Activated naive CD8-positive, alpha-beta T cell treated with anti-CD3 and anti-CD28 coated beads, Interleukin-2, amount 10 ng/mL, durations not matched to agents 7 days and 5 days (primary cell): ENCODE data around the gene PRAMEF5. TPM values are rescaled to one million over a fixed set of nuclear protein-coding genes. Genes with fewer than 3 reads are reported as not detected.
"Not testable (repeated sequence)": the region's sequence is repeated elsewhere in the genome, so short reads cannot be mapped to it uniquely, and the experiment has no call there.

Experiments
- ATAC-seq: fragments of 150-1000 bp; cut with Tn5 transposase; one replicate; pipeline ENCODE4 v1.10.0; 2021; ENCODE audit warnings: low read depth, moderate library complexity
- POLR2A ChIA-PET: fragments of 350-600 bp; sonication (Branson Sonifier 250); formaldehyde crosslinking; loops from one replicate; lab custom pipeline; 2021; ENCODE audit warnings: antibody characterized with exemption; lab: Charles Lee
- DNase-seq: peaks from one replicate; pipeline ENCODE4 v3.0.0; 2021
- H3K27ac Mint-ChIP-seq: one replicate; pipeline ENCODE4 v1.8.0; 2022; ENCODE audit warnings: mild to moderate bottlenecking, mixed read lengths
- H3K27me3 Mint-ChIP-seq: one replicate; pipeline ENCODE4 v1.8.0; 2022; ENCODE audit warnings: mild to moderate bottlenecking, moderate library complexity, mixed read lengths
- H3K36me3 Mint-ChIP-seq: one replicate; pipeline ENCODE4 v1.8.0; 2021; ENCODE audit warnings: mild to moderate bottlenecking, mixed read lengths
- H3K4me1 Mint-ChIP-seq: one replicate; pipeline ENCODE4 v1.8.0; 2021; ENCODE audit warnings: mixed read lengths
- H3K4me3 Mint-ChIP-seq: one replicate; pipeline ENCODE4 v1.8.0; 2022; ENCODE audit warnings: mild to moderate bottlenecking, moderate library complexity, mixed read lengths
- H3K9me3 Mint-ChIP-seq: one replicate; pipeline ENCODE4 v1.8.0; 2021; ENCODE audit warnings: mixed read lengths
- total RNA-seq, 2 experiments: library from RNA; stranded (reverse); gene quantifications; one replicate each; pipeline ENCODE4 v1.2.3, GENCODE V29; 2021

The PRAMEF5 gene
- total RNA-seq, 2 experiments from 2014 or later: not detected

GRCh38 chr1:13234057-13234456 is 19.9 kb upstream of the PRAMEF5 start:
- H3K9me3 Mint-ChIP-seq, H3K4me1 Mint-ChIP-seq, POLR2A ChIA-PET, DNase-seq, H3K27me3 Mint-ChIP-seq, H3K27ac Mint-ChIP-seq, H3K36me3 Mint-ChIP-seq, H3K4me3 Mint-ChIP-seq, ATAC-seq: not testable (repeated sequence)

GRCh38 chr1:13237572-13237971 is 16.4 kb upstream of the PRAMEF5 start:
- POLR2A ChIA-PET, ATAC-seq, H3K4me1 Mint-ChIP-seq, DNase-seq, H3K4me3 Mint-ChIP-seq, H3K27ac Mint-ChIP-seq, H3K36me3 Mint-ChIP-seq, H3K9me3 Mint-ChIP-seq, H3K27me3 Mint-ChIP-seq: not testable (repeated sequence)

- ATAC-seq, H3K27me3 Mint-ChIP-seq, H3K9me3 Mint-ChIP-seq, H3K36me3 Mint-ChIP-seq, H3K4me1 Mint-ChIP-seq, H3K27ac Mint-ChIP-seq, DNase-seq, H3K4me3 Mint-ChIP-seq, POLR2A ChIA-PET: not testable (repeated sequence)
Measured at GRCh38 chr1:13239633-13240032, 14.4 kb upstream of the PRAMEF5 start.

- DNase-seq, H3K4me1 Mint-ChIP-seq, H3K9me3 Mint-ChIP-seq, H3K27ac Mint-ChIP-seq, H3K4me3 Mint-ChIP-seq, H3K27me3 Mint-ChIP-seq, H3K36me3 Mint-ChIP-seq, ATAC-seq: not testable (repeated sequence)
- POLR2A ChIA-PET: interaction anchor here (0.7 kb wide), 1 partner anchor 576 kb away, joined by 3 read pairs; no protein-coding TSS in a partner anchor
Measured at GRCh38 chr1:13243536-13244263, 10.3 kb upstream of the PRAMEF5 start.

GRCh38 chr1:13245841-13246553 is 8.0 kb upstream of the PRAMEF5 start:
- POLR2A ChIA-PET, H3K27ac Mint-ChIP-seq, ATAC-seq, DNase-seq, H3K4me3 Mint-ChIP-seq, H3K27me3 Mint-ChIP-seq, H3K4me1 Mint-ChIP-seq, H3K9me3 Mint-ChIP-seq, H3K36me3 Mint-ChIP-seq: not testable (repeated sequence)

GRCh38 chr1:13246554-13246871 is 7.5 kb upstream of the PRAMEF5 start:
- H3K4me3 Mint-ChIP-seq, H3K36me3 Mint-ChIP-seq, ATAC-seq, DNase-seq, H3K27ac Mint-ChIP-seq, POLR2A ChIA-PET, H3K27me3 Mint-ChIP-seq, H3K9me3 Mint-ChIP-seq, H3K4me1 Mint-ChIP-seq: not testable (repeated sequence)

GRCh38 chr1:13247122-13247521 is 6.9 kb upstream of the PRAMEF5 start:
- POLR2A ChIA-PET, H3K27ac Mint-ChIP-seq, H3K27me3 Mint-ChIP-seq, H3K9me3 Mint-ChIP-seq, H3K4me3 Mint-ChIP-seq, H3K4me1 Mint-ChIP-seq, ATAC-seq, DNase-seq, H3K36me3 Mint-ChIP-seq: not testable (repeated sequence)

GRCh38 chr1:13265124-13265523 is 11.1 kb downstream of the PRAMEF5 start:
- POLR2A ChIA-PET, H3K36me3 Mint-ChIP-seq, H3K27me3 Mint-ChIP-seq, H3K4me1 Mint-ChIP-seq, H3K9me3 Mint-ChIP-seq, DNase-seq, H3K4me3 Mint-ChIP-seq, H3K27ac Mint-ChIP-seq, ATAC-seq: not testable (repeated sequence)

GRCh38 chr1:13277016-13277415 is 23.0 kb downstream of the PRAMEF5 start:
- DNase-seq, H3K27me3 Mint-ChIP-seq, H3K27ac Mint-ChIP-seq, H3K4me3 Mint-ChIP-seq, H3K4me1 Mint-ChIP-seq, H3K36me3 Mint-ChIP-seq, H3K9me3 Mint-ChIP-seq, POLR2A ChIA-PET, ATAC-seq: not testable (repeated sequence)

GRCh38 chr1:13279617-13280016 is 25.6 kb downstream of the PRAMEF5 start:
- DNase-seq, H3K36me3 Mint-ChIP-seq, H3K9me3 Mint-ChIP-seq, H3K27ac Mint-ChIP-seq, H3K27me3 Mint-ChIP-seq, POLR2A ChIA-PET, H3K4me1 Mint-ChIP-seq, H3K4me3 Mint-ChIP-seq, ATAC-seq: not testable (repeated sequence)

GRCh38 chr1:13285037-13285436 is 31.0 kb downstream of the PRAMEF5 start, which contains the start of gene PRAMEF8:
PRAMEF8 (minus strand) TSS chr1:13285137; CDS start chr1:13284091, 1,046 bp downstream.
- H3K36me3 Mint-ChIP-seq, DNase-seq, H3K4me3 Mint-ChIP-seq, H3K4me1 Mint-ChIP-seq, H3K9me3 Mint-ChIP-seq, ATAC-seq, POLR2A ChIA-PET, H3K27ac Mint-ChIP-seq, H3K27me3 Mint-ChIP-seq: not testable (repeated sequence)

- not testable (repeated sequence) for H3K36me3 Mint-ChIP-seq, DNase-seq
Measured at GRCh38 chr1:13289030-13289429, 35.0 kb downstream of the PRAMEF5 start.

GRCh38 chr1:13297216-13297931 is 43.4 kb downstream of the PRAMEF5 start:
- POLR2A ChIA-PET, H3K36me3 Mint-ChIP-seq, DNase-seq, H3K4me3 Mint-ChIP-seq, H3K27ac Mint-ChIP-seq, H3K4me1 Mint-ChIP-seq, H3K27me3 Mint-ChIP-seq, H3K9me3 Mint-ChIP-seq, ATAC-seq: not testable (repeated sequence)

More at GRCh38 chr1:13289030-13289429, 35.0 kb downstream of the PRAMEF5 start:
- POLR2A ChIA-PET, H3K27me3 Mint-ChIP-seq, H3K4me3 Mint-ChIP-seq, H3K27ac Mint-ChIP-seq, H3K4me1 Mint-ChIP-seq, ATAC-seq, H3K9me3 Mint-ChIP-seq: not testable (repeated sequence)
